Breast epithelium (tissue), 3 donors: ENCODE results near the gene CDH4.

ENCODE experiments used
- POLR2A ChIP-seq: fragments of 450-650 bp; IDR thresholded peaks from one replicate; pipeline ENCODE4 v1.6.1; 2016; ENCODE audit warnings: antibody characterized with exemption, mild to moderate bottlenecking, moderate library complexity
- TF ChIP-seq, protein P1 (sequence below), 3 donors: fragments of 450-650 bp; IDR thresholded peaks; one replicate each; pipeline ENCODE4 v1.5.1; 2016 to 2017; ENCODE audit warnings: antibody characterized with exemption in 3 of 3, mild to moderate bottlenecking in 3 of 3, moderate library complexity in 3 of 3

DNA sequence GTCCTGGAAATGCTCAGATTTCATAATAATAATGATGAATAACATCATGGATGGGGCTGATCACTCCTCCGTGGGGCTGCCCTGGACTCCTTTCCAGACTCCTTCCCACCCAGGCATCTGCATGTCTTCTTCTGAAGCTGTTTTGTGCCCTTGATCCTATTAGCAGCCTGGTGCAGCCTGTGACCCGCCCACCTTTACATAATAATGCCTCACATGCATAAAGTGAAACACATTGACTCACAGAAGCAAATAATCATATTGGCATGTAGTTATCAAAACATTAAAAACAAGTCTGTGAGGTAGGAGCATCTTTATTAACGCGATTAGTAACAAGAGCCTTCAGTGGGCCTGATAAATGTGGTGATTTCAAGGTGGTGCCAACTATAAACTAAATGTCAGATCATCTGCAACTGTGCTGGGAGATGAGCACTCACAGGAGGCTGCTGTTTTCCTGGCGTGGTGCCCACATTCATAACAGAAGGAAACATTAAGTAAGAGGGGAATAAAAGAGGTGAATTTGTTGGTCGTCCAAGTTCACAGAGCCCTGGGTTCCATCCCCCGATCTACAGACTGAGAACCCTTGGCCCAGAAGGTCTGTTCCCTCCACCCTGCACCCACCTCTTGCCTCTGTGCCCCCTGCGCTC is 344.7 kb downstream of the CDH4 start:
- no peak for TF ChIP-seq POLR2A
- TF ChIP-seq, protein P1, sequence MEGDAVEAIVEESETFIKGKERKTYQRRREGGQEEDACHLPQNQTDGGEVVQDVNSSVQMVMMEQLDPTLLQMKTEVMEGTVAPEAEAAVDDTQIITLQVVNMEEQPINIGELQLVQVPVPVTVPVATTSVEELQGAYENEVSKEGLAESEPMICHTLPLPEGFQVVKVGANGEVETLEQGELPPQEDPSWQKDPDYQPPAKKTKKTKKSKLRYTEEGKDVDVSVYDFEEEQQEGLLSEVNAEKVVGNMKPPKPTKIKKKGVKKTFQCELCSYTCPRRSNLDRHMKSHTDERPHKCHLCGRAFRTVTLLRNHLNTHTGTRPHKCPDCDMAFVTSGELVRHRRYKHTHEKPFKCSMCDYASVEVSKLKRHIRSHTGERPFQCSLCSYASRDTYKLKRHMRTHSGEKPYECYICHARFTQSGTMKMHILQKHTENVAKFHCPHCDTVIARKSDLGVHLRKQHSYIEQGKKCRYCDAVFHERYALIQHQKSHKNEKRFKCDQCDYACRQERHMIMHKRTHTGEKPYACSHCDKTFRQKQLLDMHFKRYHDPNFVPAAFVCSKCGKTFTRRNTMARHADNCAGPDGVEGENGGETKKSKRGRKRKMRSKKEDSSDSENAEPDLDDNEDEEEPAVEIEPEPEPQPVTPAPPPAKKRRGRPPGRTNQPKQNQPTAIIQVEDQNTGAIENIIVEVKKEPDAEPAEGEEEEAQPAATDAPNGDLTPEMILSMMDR (IDR thresholded peaks at IDR 0.05): no peak
